Testis (tissue), 2 donors: ENCODE results near the gene RHBDL2.
"Not testable (repeated sequence)": the region's sequence is repeated elsewhere in the genome, so short reads cannot be mapped to it uniquely, and the experiment has no call there.

Experiments
- POLR2A ChIP-seq: fragments of 450-650 bp; IDR thresholded peaks from one replicate; pipeline ENCODE4 v1.6.1; 2017; ENCODE audit warnings: antibody characterized with exemption, mild to moderate bottlenecking, moderate library complexity
- TF ChIP-seq, protein P1 (sequence below), 3 experiments: fragments of 450-650 bp in 2 of 3; fragments of 200-600 bp in 1 of 3; sonication (generic) in 1 of 3; IDR thresholded peaks; one replicate each; pipeline ENCODE4 v1.5.1; 2016 to 2019; ENCODE audit warnings: antibody characterized with exemption in 3 of 3, mild to moderate bottlenecking in 2 of 3, moderate library complexity in 1 of 3

DNA sequence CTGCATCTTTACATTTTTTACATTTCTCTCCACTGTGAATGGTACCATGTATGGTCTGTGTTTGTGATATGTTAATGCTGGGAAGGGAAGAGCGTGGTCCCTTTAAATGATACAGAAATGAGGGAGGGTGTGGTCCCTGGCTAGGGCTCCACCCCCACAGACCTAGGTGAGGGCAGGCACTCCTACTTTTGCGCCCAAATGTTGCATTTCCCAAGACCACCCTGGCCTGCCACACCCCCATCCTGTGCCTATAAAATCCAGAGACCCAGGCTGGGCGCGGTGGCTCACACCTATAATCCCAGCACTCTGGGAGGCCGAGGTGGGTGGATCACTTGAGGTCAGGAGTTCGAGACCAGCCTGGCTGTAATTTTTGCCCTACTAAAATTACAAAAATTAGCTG lies 31.5 kb upstream of the RHBDL2 start:
- TF ChIP-seq, protein P1, sequence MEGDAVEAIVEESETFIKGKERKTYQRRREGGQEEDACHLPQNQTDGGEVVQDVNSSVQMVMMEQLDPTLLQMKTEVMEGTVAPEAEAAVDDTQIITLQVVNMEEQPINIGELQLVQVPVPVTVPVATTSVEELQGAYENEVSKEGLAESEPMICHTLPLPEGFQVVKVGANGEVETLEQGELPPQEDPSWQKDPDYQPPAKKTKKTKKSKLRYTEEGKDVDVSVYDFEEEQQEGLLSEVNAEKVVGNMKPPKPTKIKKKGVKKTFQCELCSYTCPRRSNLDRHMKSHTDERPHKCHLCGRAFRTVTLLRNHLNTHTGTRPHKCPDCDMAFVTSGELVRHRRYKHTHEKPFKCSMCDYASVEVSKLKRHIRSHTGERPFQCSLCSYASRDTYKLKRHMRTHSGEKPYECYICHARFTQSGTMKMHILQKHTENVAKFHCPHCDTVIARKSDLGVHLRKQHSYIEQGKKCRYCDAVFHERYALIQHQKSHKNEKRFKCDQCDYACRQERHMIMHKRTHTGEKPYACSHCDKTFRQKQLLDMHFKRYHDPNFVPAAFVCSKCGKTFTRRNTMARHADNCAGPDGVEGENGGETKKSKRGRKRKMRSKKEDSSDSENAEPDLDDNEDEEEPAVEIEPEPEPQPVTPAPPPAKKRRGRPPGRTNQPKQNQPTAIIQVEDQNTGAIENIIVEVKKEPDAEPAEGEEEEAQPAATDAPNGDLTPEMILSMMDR (IDR thresholded peaks at IDR 0.05): not testable (repeated sequence)
- not testable (repeated sequence) for TF ChIP-seq POLR2A
